Astrocyte (in vitro differentiated cells and primary cell): Measurements from ENCODE around the gene MACIR. TPM values are rescaled to one million over a fixed set of nuclear protein-coding genes. Genes with fewer than 3 reads are reported as not detected.

Experiments used
- DNase-seq: peaks from one replicate; pipeline ENCODE4 v3.0.0-alpha.2; 2010; ENCODE audit warnings: low read depth
- FAIRE-seq: peaks from 2 replicates; lab custom pipeline; 2011; peaks lifted over from hg19 to GRCh38; lab: Jason Lieb, UNC
- H2AFZ ChIP-seq: 2 replicates; pipeline ENCODE4 v1.6.0; 2012; ENCODE audit warnings: low read depth, low read length, inconsistent platforms
- H3K27ac ChIP-seq: 2 replicates; pipeline ENCODE4 v1.5.1; 2011; ENCODE audit warnings: low read depth, low read length, inconsistent platforms
- H3K27me3 ChIP-seq: 2 replicates; pipeline ENCODE4 v1.6.0; 2011; ENCODE audit warnings: low read length, inconsistent platforms; ENCODE audit not compliant: insufficient read depth
- H3K36me3 ChIP-seq: 2 replicates; pipeline ENCODE4 v1.5.1; 2011; ENCODE audit warnings: low read length, inconsistent platforms; ENCODE audit not compliant: insufficient read depth
- H3K4me1 ChIP-seq: 2 replicates; pipeline ENCODE4 v1.5.1; 2011; ENCODE audit warnings: low read length, inconsistent platforms; ENCODE audit not compliant: insufficient read depth
- H3K4me2 ChIP-seq: 2 replicates; pipeline ENCODE4 v1.6.0; 2012; ENCODE audit warnings: low read length, inconsistent platforms
- H3K4me3 ChIP-seq: 2 replicates; pipeline ENCODE4 v1.5.1; 2011; ENCODE audit warnings: low read depth, mild to moderate bottlenecking, low read length, inconsistent platforms; ENCODE audit not compliant: insufficient read depth
- H3K79me2 ChIP-seq: 2 replicates; pipeline ENCODE4 v1.6.0; 2012; ENCODE audit warnings: mild to moderate bottlenecking, low read length, inconsistent platforms; ENCODE audit not compliant: insufficient read depth
- H3K9ac ChIP-seq: 2 replicates; pipeline ENCODE4 v1.6.0; 2012; ENCODE audit warnings: mild to moderate bottlenecking, low read length, inconsistent platforms
- H3K9me3 ChIP-seq: 2 replicates; pipeline ENCODE4 v1.5.1; 2012; ENCODE audit warnings: low read depth, mild to moderate bottlenecking, low read length, inconsistent platforms; ENCODE audit not compliant: insufficient read depth
- H4K20me1 ChIP-seq: 2 replicates; pipeline ENCODE4 v1.6.0; 2012; ENCODE audit warnings: low read length, inconsistent platforms; ENCODE audit not compliant: insufficient read depth
- H3K27ac Mint-ChIP-seq: one replicate; pipeline ENCODE4 v1.8.0; 2021; ENCODE audit warnings: mild to moderate bottlenecking, mixed read lengths; ENCODE audit not compliant: unreplicated experiment
- H3K27me3 Mint-ChIP-seq: one replicate; pipeline ENCODE4 v1.8.0; 2021; ENCODE audit warnings: low read depth, mixed read lengths; ENCODE audit not compliant: unreplicated experiment
- H3K36me3 Mint-ChIP-seq: one replicate; pipeline ENCODE4 v1.8.0; 2021; ENCODE audit warnings: low read depth, mixed read lengths; ENCODE audit not compliant: unreplicated experiment
- H3K4me1 Mint-ChIP-seq: one replicate; pipeline ENCODE4 v1.8.0; 2021; ENCODE audit warnings: low read depth, mixed read lengths; ENCODE audit not compliant: unreplicated experiment
- H3K4me3 Mint-ChIP-seq: one replicate; pipeline ENCODE4 v1.8.0; 2021; ENCODE audit warnings: mild to moderate bottlenecking, moderate library complexity, mixed read lengths; ENCODE audit not compliant: unreplicated experiment
- H3K9me3 Mint-ChIP-seq: one replicate; pipeline ENCODE4 v1.8.0; 2021; ENCODE audit warnings: mild to moderate bottlenecking, mixed read lengths; ENCODE audit not compliant: unreplicated experiment
- EZH2 ChIP-seq: IDR thresholded peaks from 2 replicates; pipeline ENCODE4 v1.6.1; 2012; ENCODE audit warnings: mild to moderate bottlenecking, low read length, inconsistent platforms; ENCODE audit not compliant: insufficient read depth
- total RNA-seq: library from RNA; stranded (reverse); gene quantifications from 2 replicates; pipeline ENCODE4 v1.2.1, GENCODE V29; 2021
- TF ChIP-seq, protein P1 (sequence below): IDR thresholded peaks from 2 replicates; pipeline ENCODE4 v1.5.1; 2011; ENCODE audit warnings: low read depth, mild to moderate bottlenecking, inconsistent platforms, low read length, moderate library complexity; ENCODE audit not compliant: insufficient read depth

MACIR gene
- total RNA-seq, 1 donor from 2014 or later, result 27.1 TPM

DNA sequence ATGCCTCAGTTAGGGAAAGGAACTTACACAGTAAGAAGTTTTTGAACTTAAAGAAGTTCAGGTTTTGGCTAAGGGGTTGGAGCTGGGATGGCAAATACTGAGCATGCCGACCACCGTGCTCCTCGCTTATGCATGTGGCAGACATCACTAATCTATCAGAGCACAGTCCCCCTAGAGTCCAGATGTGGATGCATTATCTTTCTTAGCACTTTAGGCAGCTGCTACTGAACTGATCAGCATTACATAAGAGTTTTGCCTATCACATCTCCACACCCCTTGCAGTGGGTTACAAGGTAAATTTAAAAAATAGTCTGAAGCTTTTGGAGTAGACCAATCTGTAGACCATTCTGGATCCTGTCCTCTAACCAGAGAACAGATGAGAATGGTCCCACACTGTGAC lies 22.4 kb downstream of the MACIR start:
- Histone ChIP-seq H3K27me3 (no peaks in the 10 kb centered on the region), H3K4me2 (no peak overlapping the region), H3K79me2 (peaks cover 21% of the 10 kb centered on the region), H4K20me1 (peaks cover 3% of the 10 kb centered on the region), H3K27ac (no peak overlapping the region), H3K4me1 (no peaks in the 10 kb centered on the region), H2AFZ (no peak overlapping the region), H3K36me3 (peaks cover 18% of the 10 kb centered on the region), H3K4me3 (no peak overlapping the region), H3K9me3 (no peaks in the 10 kb centered on the region), H3K9ac (no peak overlapping the region)
- no peak for FAIRE-seq
- Mint-ChIP-seq H3K27ac (no peak overlapping the region), H3K4me3 (no peak overlapping the region), H3K36me3 (peaks cover 5% of the 10 kb centered on the region), H3K4me1 (no peaks in the 10 kb centered on the region), H3K27me3 (no peaks in the 10 kb centered on the region), H3K9me3 (no peaks in the 10 kb centered on the region)
- DNase-seq, result no peak
- TF ChIP-seq, protein P1, sequence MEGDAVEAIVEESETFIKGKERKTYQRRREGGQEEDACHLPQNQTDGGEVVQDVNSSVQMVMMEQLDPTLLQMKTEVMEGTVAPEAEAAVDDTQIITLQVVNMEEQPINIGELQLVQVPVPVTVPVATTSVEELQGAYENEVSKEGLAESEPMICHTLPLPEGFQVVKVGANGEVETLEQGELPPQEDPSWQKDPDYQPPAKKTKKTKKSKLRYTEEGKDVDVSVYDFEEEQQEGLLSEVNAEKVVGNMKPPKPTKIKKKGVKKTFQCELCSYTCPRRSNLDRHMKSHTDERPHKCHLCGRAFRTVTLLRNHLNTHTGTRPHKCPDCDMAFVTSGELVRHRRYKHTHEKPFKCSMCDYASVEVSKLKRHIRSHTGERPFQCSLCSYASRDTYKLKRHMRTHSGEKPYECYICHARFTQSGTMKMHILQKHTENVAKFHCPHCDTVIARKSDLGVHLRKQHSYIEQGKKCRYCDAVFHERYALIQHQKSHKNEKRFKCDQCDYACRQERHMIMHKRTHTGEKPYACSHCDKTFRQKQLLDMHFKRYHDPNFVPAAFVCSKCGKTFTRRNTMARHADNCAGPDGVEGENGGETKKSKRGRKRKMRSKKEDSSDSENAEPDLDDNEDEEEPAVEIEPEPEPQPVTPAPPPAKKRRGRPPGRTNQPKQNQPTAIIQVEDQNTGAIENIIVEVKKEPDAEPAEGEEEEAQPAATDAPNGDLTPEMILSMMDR, result no peak
- no peak for TF ChIP-seq EZH2

DNA sequence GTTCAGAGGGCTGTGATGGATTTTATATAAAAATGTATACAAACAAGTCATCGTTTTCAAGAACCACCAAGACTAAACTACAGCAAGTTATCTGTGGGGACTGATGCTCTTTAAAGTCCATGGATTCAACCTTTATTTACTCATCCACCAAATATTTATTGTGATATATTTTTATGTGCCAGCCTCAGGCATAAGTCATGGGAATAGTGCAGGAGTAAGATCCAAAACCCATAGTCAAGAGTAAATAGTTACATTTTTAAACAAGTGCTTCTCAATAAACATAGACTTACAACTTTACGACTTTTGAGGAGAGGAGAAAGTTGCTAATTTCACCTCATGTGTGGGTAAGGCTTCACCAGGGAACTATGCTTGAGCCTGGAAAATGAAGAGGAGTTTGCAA lies 24.6 kb downstream of the MACIR start:
- DNase-seq (no peak), FAIRE-seq (no peak)
- Histone ChIP-seq H3K36me3 (peaks cover 7% of the 10 kb centered on the region), H3K27me3 (no peaks in the 10 kb centered on the region), H3K27ac (no peak overlapping the region), H3K9me3 (no peaks in the 10 kb centered on the region), H3K4me1 (no peaks in the 10 kb centered on the region), H3K9ac (no peak overlapping the region), H2AFZ (no peak overlapping the region), H4K20me1 (peaks cover 3% of the 10 kb centered on the region), H3K4me3 (no peak overlapping the region), H3K79me2 (peaks cover 6% of the 10 kb centered on the region), H3K4me2 (no peak overlapping the region)
- Mint-ChIP-seq H3K4me1 (no peaks in the 10 kb centered on the region), H3K36me3 (peaks cover 3% of the 10 kb centered on the region), H3K9me3 (no peaks in the 10 kb centered on the region), H3K4me3 (no peak overlapping the region), H3K27ac (no peak overlapping the region), H3K27me3 (no peaks in the 10 kb centered on the region)
- TF ChIP-seq, protein P1, result no peak
- no peak for TF ChIP-seq EZH2

DNA sequence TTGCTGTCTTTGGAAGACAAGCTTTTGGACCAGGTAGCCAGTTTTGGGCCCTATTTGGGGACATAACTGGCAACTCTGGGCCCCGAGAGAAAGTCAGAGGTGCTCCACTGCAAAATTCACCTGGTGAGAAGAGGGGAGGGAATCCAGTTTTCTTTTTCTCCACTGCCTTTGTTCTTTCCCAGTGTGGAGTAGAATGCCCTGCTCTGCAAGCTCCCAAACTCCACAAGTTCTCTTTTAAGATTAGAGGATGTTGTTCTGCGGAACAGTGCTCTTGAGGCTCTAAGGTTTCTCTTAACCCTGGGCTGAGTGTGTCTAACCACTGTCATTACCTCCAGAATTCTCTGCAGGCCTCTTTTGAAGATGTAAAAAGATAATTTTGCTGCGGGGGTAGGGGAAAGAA lies 25.3 kb downstream of the MACIR start:
- TF ChIP-seq EZH2, result no peak
- TF ChIP-seq, protein P1, result no peak
- Mint-ChIP-seq H3K9me3 (no peaks in the 10 kb centered on the region), H3K27me3 (no peaks in the 10 kb centered on the region), H3K36me3 (peaks cover 3% of the 10 kb centered on the region), H3K27ac (no peak overlapping the region), H3K4me1 (no peaks in the 10 kb centered on the region), H3K4me3 (no peak overlapping the region)
- H3K79me2 ChIP-seq, result peaks cover 3% of the 10 kb centered on the region
- FAIRE-seq (no peak), DNase-seq (no peak)
- H3K9ac ChIP-seq, result no peak overlapping the region
- no peak overlapping the region for H3K27ac ChIP-seq
- no peak overlapping the region for H3K4me3 ChIP-seq
- no peak overlapping the region for H2AFZ ChIP-seq
- H3K27me3 ChIP-seq, result no peaks in the 10 kb centered on the region
- no peaks in the 10 kb centered on the region for H3K9me3 ChIP-seq
- H4K20me1 ChIP-seq, result peaks cover 3% of the 10 kb centered on the region
- no peak overlapping the region for H3K4me2 ChIP-seq
- no peaks in the 10 kb centered on the region for H3K4me1 ChIP-seq
- H3K36me3 ChIP-seq, result peaks cover 6% of the 10 kb centered on the region
